Endothelial cell of umbilical vein (primary cell): ENCODE data around the gene MYO1C. TPM values are rescaled to one million over a fixed set of nuclear protein-coding genes. Genes with fewer than 3 reads are reported as not detected.
"Not testable (repeated sequence)": the region's sequence is repeated elsewhere in the genome, so short reads cannot be mapped to it uniquely, and the experiment has no call there.

Experiments used
- BruUV-seq: library from RNA; stranded (reverse); fragments of 400-500 nt; replicated peaks from 2 replicates; lab custom pipeline; 2021; lab: Mats Ljungman, UMichigan
- CTCF ChIA-PET: fragments of 300-600, 350-600 bp; sonication (Branson Sonifier 250); formaldehyde crosslinking; loops from one replicate; lab custom pipeline; 2021; ENCODE audit warnings: antibody characterized with exemption, inconsistent platforms; lab: Charles Lee
- POLR2A ChIA-PET: fragments of 300-600, 350-600 bp; sonication (Branson Sonifier 250); formaldehyde crosslinking; loops from one replicate; lab custom pipeline; 2021; ENCODE audit warnings: antibody characterized with exemption, inconsistent platforms; lab: Charles Lee
- DNase-seq: peaks from one replicate; pipeline ENCODE4 v3.0.0-alpha.2; 2011; ENCODE audit warnings: low read depth, low spot score
- FAIRE-seq: peaks from 2 replicates; lab custom pipeline; 2011; peaks lifted over from hg19 to GRCh38; lab: Jason Lieb, UNC
- H2AFZ ChIP-seq: 2 replicates; pipeline ENCODE4 v1.6.0; 2012; ENCODE audit warnings: low read depth, low read length, control low read depth, inconsistent platforms
- H3K27ac ChIP-seq: 2 replicates; pipeline ENCODE4 v1.5.1; 2011; ENCODE audit warnings: low read depth, mild to moderate bottlenecking, control low read depth, low read length, moderate library complexity; ENCODE audit not compliant: insufficient read depth
- H3K27me3 ChIP-seq, 2 experiments: 2 replicates each; pipeline versions ENCODE4 v1.6.0 to v1.6.1; 2011; ENCODE audit warnings: low read length in 2 of 2, mixed read lengths in 1 of 2; ENCODE audit not compliant: control insufficient read depth in 2 of 2, insufficient read depth in 2 of 2
- H3K36me3 ChIP-seq, 2 experiments: 2 replicates in 1 of 2; 3 replicates in 1 of 2; pipeline ENCODE4 v1.5.1; 2011; ENCODE audit warnings: low read length in 2 of 2, mild to moderate bottlenecking in 1 of 2, moderate library complexity in 1 of 2; ENCODE audit not compliant: control insufficient read depth in 2 of 2, insufficient read depth in 2 of 2; ENCODE audit errors: extremely low read depth in 1 of 2
- H3K4me1 ChIP-seq: 3 replicates; pipeline ENCODE4 v1.5.1; 2011; ENCODE audit warnings: mild to moderate bottlenecking, low read length; ENCODE audit not compliant: control insufficient read depth, insufficient read depth; ENCODE audit errors: extremely low read depth
- H3K4me2 ChIP-seq: 2 replicates; pipeline ENCODE4 v1.6.1; 2011; ENCODE audit warnings: low read length, control low read depth, mixed read lengths; ENCODE audit not compliant: insufficient read depth
- H3K4me3 ChIP-seq, 3 experiments: fragments of 200-600 bp in 1 of 3; sonication (generic), shearing (Covaris generic) in 1 of 3; replicated peaks in 1 of 3; 2 replicates each; pipeline ENCODE4 v1.5.1; 2011 to 2016; ENCODE audit warnings: control low read depth in 3 of 3, low read length in 3 of 3, mild to moderate bottlenecking in 2 of 3, inconsistent platforms in 1 of 3, low read depth in 1 of 3, moderate library complexity in 1 of 3; ENCODE audit not compliant: insufficient read depth in 1 of 3
- H3K79me2 ChIP-seq: 2 replicates; pipeline ENCODE4 v1.6.0; 2012; ENCODE audit warnings: low read length, inconsistent platforms; ENCODE audit not compliant: control insufficient read depth, insufficient read depth
- H3K9ac ChIP-seq: replicated peaks from 2 replicates; pipeline ENCODE3; 2011; ENCODE audit warnings: low read length, control low read depth; ENCODE audit not compliant: insufficient read depth; ENCODE audit errors: extremely low read depth
- H3K9me1 ChIP-seq: replicated peaks from 3 replicates; pipeline ENCODE4 v1.6.0; 2011; ENCODE audit warnings: mild to moderate bottlenecking, low read length; ENCODE audit not compliant: control insufficient read depth, insufficient read depth; ENCODE audit errors: extremely low read depth
- H3K9me3 ChIP-seq: replicated peaks from 2 replicates; pipeline ENCODE4 v1.5.1; 2012; ENCODE audit warnings: low read length, inconsistent platforms; ENCODE audit not compliant: control insufficient read depth, insufficient read depth
- H4K20me1 ChIP-seq: replicated peaks from 2 replicates; pipeline ENCODE3; 2011; ENCODE audit warnings: mild to moderate bottlenecking, low read length; ENCODE audit not compliant: control insufficient read depth, insufficient read depth; ENCODE audit errors: extremely low read depth
- EZH2 ChIP-seq: IDR thresholded peaks from 2 replicates; pipeline ENCODE4 v1.6.1; 2012; ENCODE audit warnings: borderline replicate concordance, low read depth, mild to moderate bottlenecking, moderate library complexity, low read length, inconsistent platforms; ENCODE audit not compliant: severe bottlenecking
- FOS ChIP-seq: IDR thresholded peaks from 2 replicates; pipeline ENCODE4 v1.6.1; 2011; ENCODE audit warnings: mild to moderate bottlenecking, low read length, moderate library complexity, borderline replicate concordance; ENCODE audit not compliant: insufficient read depth
- GATA2 ChIP-seq: IDR thresholded peaks from 2 replicates; pipeline ENCODE4 v1.7.0; 2011; ENCODE audit warnings: low read depth, mild to moderate bottlenecking, moderate library complexity, mixed read lengths, low read length; ENCODE audit not compliant: insufficient read length, insufficient read depth
- JUN ChIP-seq: IDR thresholded peaks from 2 replicates; pipeline ENCODE4 v1.6.1; 2011; ENCODE audit warnings: borderline replicate concordance, low read depth; ENCODE audit not compliant: insufficient read length, insufficient read depth
- MYC ChIP-seq: IDR thresholded peaks from one replicate; pipeline ENCODE4 v1.6.1; 2011; ENCODE audit warnings: mild to moderate bottlenecking, low read depth, low read length
- POLR2A ChIP-seq: IDR thresholded peaks from 2 replicates; pipeline ENCODE4 v1.6.1; 2012; ENCODE audit warnings: low read depth, mild to moderate bottlenecking, control low read depth, low read length
- POLR2AphosphoS5 ChIP-seq: IDR thresholded peaks from 2 replicates; pipeline ENCODE4 v1.6.1; 2012; ENCODE audit warnings: low read depth, mild to moderate bottlenecking, control low read depth, low read length, moderate library complexity; ENCODE audit not compliant: insufficient read depth
- dilution Hi-C: fragments of 300-500 bp; cut with MboI; formaldehyde crosslinking; loops from one replicate; pipeline ENCODE4 v1.15.0; 2019; ENCODE audit warnings: low sequenced_read_pairs; ENCODE audit not compliant: extremely low pct_ligation_motif_present
- intact Hi-C: fragments of 100-400 bp; cut with micrococcal nuclease; formaldehyde crosslinking; loops from one replicate; pipeline ENCODE4 v1.10.0; 2022
- polyA plus RNA-seq, 4 experiments: library from polyadenylated mRNA; depleted of rRNA in 3 of 4; stranded (reverse) in 3 of 4; unstranded in 1 of 4; fragments of >200 nt; gene quantifications; 2 replicates each; pipeline versions ENCODE4 v1.2.1 to v1.2.3, GENCODE V29; 2011 to 2012; ENCODE audit warnings: missing spikeins in 1 of 4
- total RNA-seq: library from RNA; stranded (reverse); gene quantifications from 2 replicates; pipeline ENCODE4 v1.2.3, GENCODE V29; 2021
- TF ChIP-seq, protein P1 (sequence below), 2 donors: IDR thresholded peaks; 1 replicate in 1 of 2; 2 replicates in 1 of 2; pipeline ENCODE4 v1.5.1; 2011; ENCODE audit warnings: low read length in 2 of 2, mild to moderate bottlenecking in 2 of 2, moderate library complexity in 2 of 2, control low read depth in 1 of 2, inconsistent platforms in 1 of 2, low read depth in 1 of 2; ENCODE audit not compliant: insufficient read depth in 1 of 2; ENCODE audit errors: extremely low read depth in 1 of 2
- TF ChIP-seq, protein P2 (sequence below): IDR thresholded peaks from 2 replicates; pipeline ENCODE4 v1.6.1; 2011; ENCODE audit not compliant: insufficient read depth, insufficient read length

MYO1C gene
- total and polyA plus RNA-seq, 2 donors (not counting 3 experiments of a cell fraction or from before 2014, with no cell fraction given) = 141 to 206 TPM

DNA sequence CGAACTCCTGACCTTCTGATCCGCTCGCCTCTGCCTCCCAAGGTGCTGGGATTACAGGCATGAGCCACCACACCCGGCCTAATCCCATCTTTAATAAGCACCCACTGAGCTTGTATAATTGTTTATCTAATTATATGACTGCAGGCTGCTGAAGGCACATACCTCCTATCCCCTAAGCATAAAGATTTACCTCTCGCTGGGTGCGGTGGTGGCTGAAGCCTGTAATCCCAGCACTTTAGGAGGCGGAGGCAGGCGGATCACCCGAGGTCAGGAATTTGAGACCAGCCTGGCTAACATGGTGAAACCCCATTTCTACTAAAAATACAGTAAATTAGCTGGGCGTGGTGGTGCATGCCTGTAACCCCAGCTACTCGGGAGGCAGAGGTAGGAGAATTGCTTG lies 72.3 kb downstream of the MYO1C start:
- peaks cover 3 to 17% of the 10 kb centered on the region in 2 experiments for H3K36me3 ChIP-seq

DNA sequence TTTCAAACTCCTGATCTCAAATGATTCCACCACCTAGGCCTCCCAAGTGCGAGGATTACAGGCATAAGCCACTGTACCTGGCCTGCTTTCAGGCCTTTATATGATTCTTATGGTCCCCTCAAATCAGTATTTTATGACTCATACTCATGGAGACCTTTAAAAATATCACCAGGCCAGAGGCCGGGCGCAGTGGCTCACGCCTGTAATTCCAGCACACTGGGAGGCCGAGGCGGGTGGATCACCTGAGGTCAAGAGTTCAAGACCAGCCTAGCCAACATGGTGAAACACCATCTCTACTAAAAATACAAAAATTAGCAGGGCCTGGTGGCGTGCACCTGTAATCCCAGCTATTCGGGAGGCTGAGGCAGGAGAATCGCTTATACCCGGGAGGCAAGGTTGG lies 74.0 kb downstream of the MYO1C start:
- DNase-seq, H3K4me3 ChIP-seq, H3K9ac ChIP-seq, H3K9me3 ChIP-seq, H2AFZ ChIP-seq, FAIRE-seq, BruUV-seq, H3K27me3 ChIP-seq, CTCF ChIA-PET, dilution Hi-C loops, POLR2A ChIA-PET, H3K27ac ChIP-seq, H4K20me1 ChIP-seq, intact Hi-C loops, H3K4me2 ChIP-seq, H3K9me1 ChIP-seq: not testable (repeated sequence)
- peaks cover 23% of the 10 kb centered on the region for H3K4me1 ChIP-seq
- H3K79me2 ChIP-seq = peaks cover 20% of the 10 kb centered on the region
- H3K36me3 ChIP-seq = peaks cover 3 to 17% of the 10 kb centered on the region in 2 experiments

More for the DNA sequence above, 72.3 kb downstream of the MYO1C start:
- Histone ChIP-seq H4K20me1 (peaks cover 4% of the 10 kb centered on the region), H3K4me3 (no peak overlapping the region), H3K79me2 (peaks cover 25% of the 10 kb centered on the region), H2AFZ (no peak overlapping the region), H3K9ac (no peak overlapping the region), H3K9me3 (no peaks in the 10 kb centered on the region), H3K4me2 (no peak overlapping the region), H3K4me1 (peaks cover 25% of the 10 kb centered on the region), H3K27me3 (no peaks in the 10 kb centered on the region), H3K9me1 (no peaks in the 10 kb centered on the region), H3K27ac (no peak overlapping the region)
- intact Hi-C loops (no loop called here), dilution Hi-C loops (no loop called here)
- POLR2A ChIA-PET = no interaction called here
- TF ChIP-seq JUN (no peak), EZH2 (no peak), POLR2AphosphoS5 (no peak), GATA2 (no peak), POLR2A (no peak), FOS (no peak), MYC (no peak)
- TF ChIP-seq, protein P1, sequence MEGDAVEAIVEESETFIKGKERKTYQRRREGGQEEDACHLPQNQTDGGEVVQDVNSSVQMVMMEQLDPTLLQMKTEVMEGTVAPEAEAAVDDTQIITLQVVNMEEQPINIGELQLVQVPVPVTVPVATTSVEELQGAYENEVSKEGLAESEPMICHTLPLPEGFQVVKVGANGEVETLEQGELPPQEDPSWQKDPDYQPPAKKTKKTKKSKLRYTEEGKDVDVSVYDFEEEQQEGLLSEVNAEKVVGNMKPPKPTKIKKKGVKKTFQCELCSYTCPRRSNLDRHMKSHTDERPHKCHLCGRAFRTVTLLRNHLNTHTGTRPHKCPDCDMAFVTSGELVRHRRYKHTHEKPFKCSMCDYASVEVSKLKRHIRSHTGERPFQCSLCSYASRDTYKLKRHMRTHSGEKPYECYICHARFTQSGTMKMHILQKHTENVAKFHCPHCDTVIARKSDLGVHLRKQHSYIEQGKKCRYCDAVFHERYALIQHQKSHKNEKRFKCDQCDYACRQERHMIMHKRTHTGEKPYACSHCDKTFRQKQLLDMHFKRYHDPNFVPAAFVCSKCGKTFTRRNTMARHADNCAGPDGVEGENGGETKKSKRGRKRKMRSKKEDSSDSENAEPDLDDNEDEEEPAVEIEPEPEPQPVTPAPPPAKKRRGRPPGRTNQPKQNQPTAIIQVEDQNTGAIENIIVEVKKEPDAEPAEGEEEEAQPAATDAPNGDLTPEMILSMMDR (IDR thresholded peaks at IDR 0.05; ENCODE audit: extremely low read depth in 1 of 2, insufficient read depth in 1 of 2, low read depth in 1 of 2, low read length in 2 of 2) = no peak
- TF ChIP-seq, protein P2, sequence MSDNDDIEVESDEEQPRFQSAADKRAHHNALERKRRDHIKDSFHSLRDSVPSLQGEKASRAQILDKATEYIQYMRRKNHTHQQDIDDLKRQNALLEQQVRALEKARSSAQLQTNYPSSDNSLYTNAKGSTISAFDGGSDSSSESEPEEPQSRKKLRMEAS = no peak
- DNase-seq (no peak), FAIRE-seq (no peak)
- CTCF ChIA-PET = interaction anchor here (0.6 kb wide), 1 partner anchor 20 kb away, joined by 4 read pairs; the partner anchor contains the start of gene YWHAE
- BruUV-seq = no TSS peak
